ENCODE data around the gene TMEM40. TPM values are rescaled to one million over a fixed set of nuclear protein-coding genes. Genes with fewer than 3 reads are reported as not detected.

TMEM40 gene
- total RNA-seq, 3 donors from 2014 or later (not counting 1 experiment from before 2014, with no cell fraction given): 5.3 to 6.5 TPM; not detected in 1

GRCh38 chr3:12798559-12799179 is 39.6 kb upstream of the TMEM40 start:
- H3K27ac ChIP-seq (ENCODE audit: low read length): no peak overlapping the region
- Mint-ChIP-seq H3K4me3 (peak overlapping the region; percentile 55), H3K27ac (no peak overlapping the region), H3K9me3 (no peaks in the 10 kb centered on the region), H3K36me3 (no peaks in the 10 kb centered on the region), H3K27me3 (ENCODE audit: low read depth in 2 of 2) (peaks cover 13 to 25% of the 10 kb centered on the region in 2 donors), H3K4me1 (peaks cover 6 to 8% of the 10 kb centered on the region in 2 donors)
- no peak for TF ChIP-seq CTCF (IDR thresholded peaks at IDR 0.05)
- H3K27me3 ChIP-seq (ENCODE audit: control insufficient read depth, insufficient read depth, low read length): peaks cover 2% of the 10 kb centered on the region
- intact Hi-C loops (cut with micrococcal nuclease): no loop called here
- peaks cover 12% of the 10 kb centered on the region for H3K4me1 ChIP-seq (ENCODE audit: control insufficient read depth, insufficient read depth, low read length)
- no peak for DNase-seq
- 77% methylated on average over 12 of the region's 12 CpGs for WGBS (ENCODE audit: insufficient coverage)
- H3K36me3 ChIP-seq (ENCODE audit: control insufficient read depth, insufficient read depth, low read length): no peaks in the 10 kb centered on the region
- no peak for ATAC-seq
- H3K4me3 ChIP-seq (ENCODE audit: low read length): no peak overlapping the region
- H3K9me3 ChIP-seq (ENCODE audit: control insufficient read depth, insufficient read depth, low read length): no peaks in the 10 kb centered on the region

GRCh38 chr3:12797892-12798558 is 39.0 kb upstream of the TMEM40 start:
- Histone ChIP-seq H3K4me3 (ENCODE audit: low read length) (no peak overlapping the region), H3K9me3 (ENCODE audit: control insufficient read depth, insufficient read depth, low read length) (no peaks in the 10 kb centered on the region), H3K27ac (ENCODE audit: low read length) (no peak overlapping the region), H3K27me3 (ENCODE audit: control insufficient read depth, insufficient read depth, low read length) (peaks cover 2% of the 10 kb centered on the region), H3K36me3 (ENCODE audit: control insufficient read depth, insufficient read depth, low read length) (no peaks in the 10 kb centered on the region), H3K4me1 (ENCODE audit: control insufficient read depth, insufficient read depth, low read length) (peaks cover 12% of the 10 kb centered on the region)
- H3K27me3 Mint-ChIP-seq (ENCODE audit: low read depth in 2 of 2): peaks cover 13 to 25% of the 10 kb centered on the region in 2 donors
- no peak overlapping the region for H3K27ac Mint-ChIP-seq
- peak overlapping the region; percentile 60 for H3K4me3 Mint-ChIP-seq
- ATAC-seq: no peak
- intact Hi-C loops (cut with micrococcal nuclease): no loop called here
- H3K9me3 Mint-ChIP-seq: no peaks in the 10 kb centered on the region
- no peak for DNase-seq
- H3K36me3 Mint-ChIP-seq: no peaks in the 10 kb centered on the region
- TF ChIP-seq CTCF (IDR thresholded peaks at IDR 0.05): no peak
- peaks cover 6 to 8% of the 10 kb centered on the region in 2 donors for H3K4me1 Mint-ChIP-seq
- 82% methylated on average over 8 of the region's 8 CpGs for WGBS (ENCODE audit: insufficient coverage)

GRCh38 chr3:12797124-12797891 is 38.2 kb upstream of the TMEM40 start:
- Mint-ChIP-seq H3K4me1 (peaks cover 6 to 8% of the 10 kb centered on the region in 2 donors), H3K9me3 (no peaks in the 10 kb centered on the region), H3K27me3 (ENCODE audit: low read depth in 2 of 2) (peaks cover 13 to 25% of the 10 kb centered on the region in 2 donors), H3K36me3 (no peaks in the 10 kb centered on the region), H3K4me3 (peak overlapping the region; percentile 90), H3K27ac (peak overlapping the region in 1 of 2 donors; percentile 76)
- TF ChIP-seq CTCF (IDR thresholded peaks at IDR 0.05): no peak
- H3K9me3 ChIP-seq (ENCODE audit: control insufficient read depth, insufficient read depth, low read length): no peaks in the 10 kb centered on the region
- H3K27ac ChIP-seq (ENCODE audit: low read length): no peak overlapping the region
- ATAC-seq: no peak
- peaks cover 12% of the 10 kb centered on the region for H3K4me1 ChIP-seq (ENCODE audit: control insufficient read depth, insufficient read depth, low read length)
- H3K4me3 ChIP-seq (ENCODE audit: low read length): no peak overlapping the region
- 67% methylated on average over 12 of the region's 17 CpGs for WGBS (ENCODE audit: insufficient coverage)
- no peak for DNase-seq
- intact Hi-C loops (cut with micrococcal nuclease): no loop called here
- no peaks in the 10 kb centered on the region for H3K36me3 ChIP-seq (ENCODE audit: control insufficient read depth, insufficient read depth, low read length)
- H3K27me3 ChIP-seq (ENCODE audit: control insufficient read depth, insufficient read depth, low read length): peaks cover 2% of the 10 kb centered on the region
